ENCODE data around the gene LKAAEAR1.
A peak's percentile ranks its signal among the peaks of the same experiment; 100 is the strongest.

Gene LKAAEAR1

DNA sequence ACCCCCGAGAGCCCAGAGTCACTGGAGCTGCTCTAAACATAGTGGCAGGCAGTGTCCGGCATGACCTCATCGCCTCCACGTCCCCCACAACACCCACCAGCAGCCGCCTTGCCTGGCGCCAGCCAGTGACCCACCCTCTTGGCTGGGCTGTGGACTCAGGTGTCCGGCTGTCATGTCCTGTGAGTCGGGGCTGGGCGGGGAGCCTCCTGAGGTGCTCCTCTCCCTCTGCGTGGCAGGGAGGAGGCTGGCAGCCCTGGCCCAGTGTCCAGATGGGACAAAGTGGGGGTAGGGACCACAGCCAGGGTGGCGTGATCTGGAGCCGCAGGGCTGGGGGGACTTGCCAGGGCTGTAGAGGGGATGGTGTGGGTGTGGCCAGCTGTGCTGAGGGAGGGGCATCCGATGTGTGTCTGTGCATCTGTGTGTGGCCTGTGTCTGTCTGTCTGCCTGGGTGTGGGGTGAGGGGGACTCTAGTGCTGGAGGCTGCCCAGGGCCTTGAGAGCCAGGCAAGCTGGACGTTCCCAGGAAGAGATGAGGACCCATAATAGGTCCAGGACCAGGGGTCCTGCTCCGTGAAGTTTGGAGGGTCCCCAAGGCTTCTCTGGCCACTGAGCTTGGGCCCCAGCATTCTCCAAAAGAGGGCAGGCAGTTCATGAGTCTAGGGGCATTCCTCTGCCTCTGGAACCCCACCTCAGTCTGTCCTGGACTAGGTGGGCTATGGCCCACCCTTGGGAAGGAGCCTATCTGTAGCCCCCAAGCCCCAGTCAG, 32.5 kb downstream of the LKAAEAR1 start:
- no peak overlapping the region for H3K4me3 ChIP-seq (ENCODE audit: low read depth, low read length)
- peaks cover 18% of the 10 kb centered on the region for H3K4me1 ChIP-seq (ENCODE audit: control insufficient read depth, insufficient read depth, low read length)
- no peak overlapping the region for H3K27ac ChIP-seq (ENCODE audit: low read depth, low read length)
- no peaks in the 10 kb centered on the region for H3K9me3 ChIP-seq (ENCODE audit: control insufficient read depth, insufficient read depth, low read length)
- no peak overlapping the region for H3K9ac ChIP-seq (ENCODE audit: low read depth, low read length)
- H3K27me3 ChIP-seq (ENCODE audit: control insufficient read depth, insufficient read depth, low read length), result peaks cover 54% of the 10 kb centered on the region
- no peaks in the 10 kb centered on the region for H3K36me3 ChIP-seq (ENCODE audit: control insufficient read depth, insufficient read depth, low read length)

DNA sequence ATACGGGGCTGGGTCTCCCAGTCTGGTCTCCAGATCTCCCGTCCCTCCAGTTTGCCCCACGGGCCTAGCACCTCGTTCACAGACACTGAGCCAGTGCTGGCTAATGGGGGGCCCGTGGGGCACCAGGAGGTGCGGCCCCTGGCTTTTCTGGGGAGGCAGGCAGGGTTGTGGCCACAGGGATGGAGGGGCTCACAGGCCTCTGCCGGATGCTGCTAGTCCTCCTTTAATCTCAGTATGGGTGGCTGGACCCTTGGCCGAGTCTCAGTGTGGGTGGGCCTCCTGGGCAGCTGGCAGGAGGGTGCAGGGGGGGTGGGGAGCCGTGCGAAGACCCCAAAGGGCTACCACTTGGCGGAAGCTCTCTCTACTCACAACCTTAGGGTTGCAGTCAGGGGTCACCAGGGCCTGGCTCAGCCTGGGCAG, 33.2 kb downstream of the LKAAEAR1 start:
- no peak overlapping the region for H3K4me3 ChIP-seq (ENCODE audit: low read depth, low read length)
- no peak overlapping the region for H3K27ac ChIP-seq (ENCODE audit: low read depth, low read length)
- peaks cover 16% of the 10 kb centered on the region for H3K4me1 ChIP-seq (ENCODE audit: control insufficient read depth, insufficient read depth, low read length)
- no peaks in the 10 kb centered on the region for H3K9me3 ChIP-seq (ENCODE audit: control insufficient read depth, insufficient read depth, low read length)
- no peak overlapping the region for H3K9ac ChIP-seq (ENCODE audit: low read depth, low read length)
- H3K27me3 ChIP-seq (ENCODE audit: control insufficient read depth, insufficient read depth, low read length), result peaks cover 58% of the 10 kb centered on the region
- H3K36me3 ChIP-seq (ENCODE audit: control insufficient read depth, insufficient read depth, low read length), result no peaks in the 10 kb centered on the region

DNA sequence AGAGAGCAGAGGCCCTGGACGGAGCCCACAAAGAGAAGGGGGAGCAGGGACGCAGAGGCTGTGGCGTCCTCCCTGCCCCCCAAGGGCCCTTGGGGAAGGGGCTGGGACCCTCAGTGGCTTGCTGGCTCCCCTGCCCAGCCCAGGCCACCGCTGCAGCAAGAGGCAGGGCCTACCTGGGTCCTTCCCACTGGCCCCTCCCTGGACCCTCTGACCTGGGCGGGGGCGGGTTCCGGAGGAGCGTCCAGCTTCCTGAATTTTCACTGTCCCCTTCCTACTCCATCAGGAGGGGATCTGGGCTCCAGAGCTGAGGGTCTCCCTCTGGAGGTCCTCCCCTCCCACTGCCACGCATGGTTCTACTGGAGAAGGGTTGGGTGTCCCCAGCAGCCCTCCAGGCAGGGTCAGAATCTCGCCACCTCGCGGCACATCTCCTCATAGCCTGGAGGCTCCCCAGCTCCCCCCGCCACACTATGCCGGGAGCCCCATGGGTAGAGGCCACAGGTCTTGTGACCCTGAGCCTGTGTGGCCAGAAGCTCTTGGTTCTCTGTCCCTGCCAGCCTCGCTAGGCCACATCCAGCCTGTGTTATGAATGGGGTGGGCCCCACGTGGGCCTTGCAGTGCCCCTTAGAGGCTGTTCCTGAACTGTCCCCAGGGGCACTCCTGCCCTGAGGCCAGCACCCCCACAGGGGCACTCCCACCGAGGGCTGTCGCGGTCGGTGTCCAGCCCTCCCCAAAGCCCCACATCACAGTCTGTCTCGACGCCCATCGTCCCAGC, 33.8 kb downstream of the LKAAEAR1 start:
- Histone ChIP-seq H3K27me3 (ENCODE audit: control insufficient read depth, insufficient read depth, low read length) (peaks cover 64% of the 10 kb centered on the region), H3K9me3 (ENCODE audit: control insufficient read depth, insufficient read depth, low read length) (no peaks in the 10 kb centered on the region), H3K4me3 (ENCODE audit: low read depth, low read length) (no peak overlapping the region; the same call in 1 of the 2 replicates), H3K27ac (ENCODE audit: low read depth, low read length) (no peak overlapping the region), H3K36me3 (ENCODE audit: control insufficient read depth, insufficient read depth, low read length) (no peaks in the 10 kb centered on the region), H3K4me1 (ENCODE audit: control insufficient read depth, insufficient read depth, low read length) (peaks cover 22% of the 10 kb centered on the region), H3K9ac (ENCODE audit: low read depth, low read length) (no peak overlapping the region)

DNA sequence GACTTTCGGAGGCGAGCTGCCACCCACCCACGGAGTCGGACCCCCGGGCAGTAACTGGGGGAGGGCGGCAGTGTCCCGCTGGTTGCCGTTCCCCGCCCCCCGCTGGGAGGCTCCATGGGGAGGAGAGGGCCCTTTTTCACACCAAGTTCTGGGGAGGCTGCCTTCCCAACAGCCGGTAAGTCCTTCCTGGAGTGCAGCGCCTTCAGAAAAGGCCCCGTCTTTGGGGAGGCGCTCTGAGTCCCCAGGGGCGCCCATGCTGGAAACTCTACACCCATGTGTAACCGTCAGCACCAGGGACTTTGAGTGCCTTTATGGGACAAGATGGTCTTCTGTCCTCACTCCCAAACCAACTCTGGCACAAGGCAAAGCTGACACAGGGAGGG, 34.3 kb downstream of the LKAAEAR1 start:
- no peaks in the 10 kb centered on the region for H3K36me3 ChIP-seq (ENCODE audit: control insufficient read depth, insufficient read depth, low read length)
- no peak overlapping the region; the same call in 1 of the 2 replicates for H3K4me3 ChIP-seq (ENCODE audit: low read depth, low read length)
- H3K9ac ChIP-seq (ENCODE audit: low read depth, low read length), result no peak overlapping the region
- peaks cover 70% of the 10 kb centered on the region for H3K27me3 ChIP-seq (ENCODE audit: control insufficient read depth, insufficient read depth, low read length)
- peaks cover 27% of the 10 kb centered on the region for H3K4me1 ChIP-seq (ENCODE audit: control insufficient read depth, insufficient read depth, low read length)
- H3K27ac ChIP-seq (ENCODE audit: low read depth, low read length), result no peak overlapping the region
- H3K9me3 ChIP-seq (ENCODE audit: control insufficient read depth, insufficient read depth, low read length), result no peaks in the 10 kb centered on the region

DNA sequence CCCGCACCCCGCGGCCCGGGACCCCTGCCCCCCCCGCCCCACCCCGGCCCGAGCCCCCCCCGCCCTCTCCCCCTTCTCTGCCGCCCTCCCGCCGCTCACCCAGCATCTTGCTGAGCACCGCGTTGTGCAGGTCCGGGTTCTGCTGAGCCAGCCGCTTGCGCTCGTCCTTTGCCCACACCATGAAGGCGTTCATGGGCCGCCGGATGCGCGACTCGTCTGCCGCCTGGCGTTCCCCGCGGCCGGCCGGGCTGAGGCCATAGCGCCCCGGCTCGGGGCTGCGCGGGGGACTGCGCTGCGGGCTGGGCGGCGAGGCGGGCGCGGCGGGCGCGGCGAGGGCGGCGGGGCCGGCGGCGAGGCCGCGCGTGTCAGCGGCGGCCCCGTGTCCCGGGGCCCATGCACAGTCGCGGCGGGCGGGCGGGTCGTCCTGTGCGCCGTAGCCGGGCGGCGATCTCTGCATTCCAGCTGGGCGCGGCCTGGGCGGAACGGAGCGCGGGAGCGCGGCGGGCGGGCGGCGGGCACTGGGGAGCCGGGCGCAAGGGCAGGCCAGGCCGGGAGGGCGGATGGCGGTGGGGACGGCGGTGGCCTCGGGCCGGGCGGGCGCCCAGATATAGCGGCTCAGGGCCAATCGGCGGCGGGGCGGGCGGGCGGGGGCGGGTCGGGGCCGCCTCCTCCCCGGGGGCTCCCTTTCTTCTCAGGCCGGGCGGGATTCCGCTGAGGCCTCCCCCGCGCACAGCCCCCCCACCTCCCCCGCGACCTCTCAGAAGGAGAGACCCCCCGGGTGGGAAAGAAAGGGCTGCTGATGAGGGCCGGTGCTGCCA, 34.9 kb downstream of the LKAAEAR1 start, which contains the start of gene SOX18:
TSS of gene SOX18 (minus strand) at position 580 of the 818 bp plus-strand sequence. CDS start at position 457, 123 bp downstream.
- Histone ChIP-seq H3K4me3 (ENCODE audit: low read depth, low read length) (peak within 1 kb of the TSS; percentile 50; the same call in 1 of the 2 replicates), H3K9ac (ENCODE audit: low read depth, low read length) (no peak within 1 kb of the TSS), H3K4me1 (ENCODE audit: control insufficient read depth, insufficient read depth, low read length) (peaks cover 23% of the 10 kb centered on the region), H3K9me3 (ENCODE audit: control insufficient read depth, insufficient read depth, low read length) (no peaks in the 10 kb centered on the region), H3K27me3 (ENCODE audit: control insufficient read depth, insufficient read depth, low read length) (peaks cover 76% of the 10 kb centered on the region), H3K27ac (ENCODE audit: low read depth, low read length) (no peak within 1 kb of the TSS), H3K36me3 (ENCODE audit: control insufficient read depth, insufficient read depth, low read length) (no peaks in the 10 kb centered on the region)

DNA sequence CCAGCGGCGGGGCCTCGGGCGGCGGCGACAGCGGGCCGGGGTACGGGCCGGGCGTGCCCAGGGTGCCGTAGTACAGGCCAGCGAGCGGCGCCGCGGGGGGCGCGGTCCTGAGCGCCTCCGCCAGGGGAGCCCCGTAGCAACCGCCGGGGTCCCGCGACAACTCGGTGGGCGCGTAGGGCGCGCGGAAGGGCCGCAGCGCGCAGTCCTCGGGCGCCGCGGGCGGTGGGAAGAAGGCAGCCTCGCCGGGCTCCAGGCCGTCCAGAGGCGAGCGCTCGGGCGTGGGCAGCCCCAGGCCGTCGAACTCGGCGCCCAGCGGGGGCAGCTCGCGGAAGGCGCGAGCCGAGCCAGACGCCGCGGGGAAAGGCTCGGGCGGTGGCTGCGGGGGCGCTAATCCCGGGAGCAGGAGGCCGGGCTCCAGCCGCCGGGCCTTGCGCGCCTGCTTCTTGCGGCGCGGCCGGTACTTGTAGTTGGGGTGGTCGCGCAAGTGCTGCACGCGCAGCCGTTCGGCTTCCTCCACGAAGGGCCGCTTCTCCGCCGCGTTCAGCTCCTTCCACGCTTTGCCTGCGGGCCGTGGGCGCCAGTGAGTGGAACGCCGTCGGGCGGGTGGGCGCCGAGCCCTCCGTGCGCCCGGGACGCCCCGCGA, 35.7 kb downstream of the LKAAEAR1 start:
- peaks cover 84% of the 10 kb centered on the region for H3K27me3 ChIP-seq (ENCODE audit: control insufficient read depth, insufficient read depth, low read length)

DNA sequence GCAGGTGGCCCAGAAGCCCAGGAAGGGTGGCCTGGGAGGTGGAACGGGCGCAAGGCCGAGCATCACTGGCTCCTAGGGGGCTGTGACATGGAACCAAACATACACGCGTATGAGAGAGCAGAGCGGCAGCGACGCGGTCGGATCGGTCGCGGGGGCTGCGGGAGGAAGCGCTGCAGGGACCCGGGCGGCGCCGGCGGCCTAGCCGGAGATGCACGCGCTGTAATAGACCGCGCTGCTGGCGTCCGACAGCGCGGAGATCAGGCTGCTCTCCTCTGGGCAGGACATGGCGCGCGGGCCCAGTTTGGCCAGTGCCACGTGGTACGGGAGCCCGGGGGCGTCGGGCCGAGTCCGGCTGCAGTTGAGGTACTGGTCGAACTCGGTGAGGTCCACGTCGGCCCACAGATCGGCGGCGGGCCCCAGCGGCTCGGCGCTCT, 36.2 kb downstream of the LKAAEAR1 start:
- peaks cover 86% of the 10 kb centered on the region for H3K27me3 ChIP-seq (ENCODE audit: control insufficient read depth, insufficient read depth, low read length)
- no peaks in the 10 kb centered on the region for H3K36me3 ChIP-seq (ENCODE audit: control insufficient read depth, insufficient read depth, low read length)
- peaks cover 14% of the 10 kb centered on the region; the same call in 1 of the 2 replicates for H3K4me1 ChIP-seq (ENCODE audit: control insufficient read depth, insufficient read depth, low read length)
- no peak overlapping the region for H3K27ac ChIP-seq (ENCODE audit: low read depth, low read length)
- H3K9me3 ChIP-seq (ENCODE audit: control insufficient read depth, insufficient read depth, low read length), result no peaks in the 10 kb centered on the region
- peak overlapping the region; percentile 50; the same call in 1 of the 2 replicates for H3K4me3 ChIP-seq (ENCODE audit: low read depth, low read length)
- H3K9ac ChIP-seq (ENCODE audit: low read depth, low read length), result no peak overlapping the region

More for the DNA sequence above, 35.7 kb downstream of the LKAAEAR1 start:
- H3K4me1 ChIP-seq (ENCODE audit: control insufficient read depth, insufficient read depth, low read length), result peaks cover 16% of the 10 kb centered on the region; the same call in 1 of the 2 replicates
- H3K4me3 ChIP-seq (ENCODE audit: low read depth, low read length), result peak overlapping the region; percentile 50; the same call in 1 of the 2 replicates
- H3K27ac ChIP-seq (ENCODE audit: low read depth, low read length), result no peak overlapping the region
- H3K36me3 ChIP-seq (ENCODE audit: control insufficient read depth, insufficient read depth, low read length), result no peaks in the 10 kb centered on the region
- no peak overlapping the region for H3K9ac ChIP-seq (ENCODE audit: low read depth, low read length)
- no peaks in the 10 kb centered on the region for H3K9me3 ChIP-seq (ENCODE audit: control insufficient read depth, insufficient read depth, low read length)

DNA sequence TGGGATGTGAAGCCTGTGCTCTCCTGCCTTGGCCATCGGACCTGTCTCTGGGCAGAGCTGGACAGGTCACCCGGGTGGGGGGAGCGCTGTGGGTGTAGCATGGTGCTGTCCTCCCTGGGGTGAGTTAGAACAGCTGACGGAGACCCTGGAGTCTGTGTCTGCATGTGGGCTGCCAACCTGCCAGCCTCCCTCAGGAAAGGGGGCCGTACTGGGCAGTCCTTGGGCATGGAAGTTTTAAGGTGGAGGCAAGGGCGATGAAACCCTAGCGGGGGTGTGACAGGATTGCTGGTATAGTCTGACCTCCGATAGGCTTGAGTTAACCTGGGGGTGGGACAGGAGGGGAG, 37.2 kb downstream of the LKAAEAR1 start:
- H3K27me3 ChIP-seq (ENCODE audit: control insufficient read depth, insufficient read depth, low read length), result peaks cover 87% of the 10 kb centered on the region
- H3K9me3 ChIP-seq (ENCODE audit: control insufficient read depth, insufficient read depth, low read length), result no peaks in the 10 kb centered on the region
- no peaks in the 10 kb centered on the region for H3K36me3 ChIP-seq (ENCODE audit: control insufficient read depth, insufficient read depth, low read length)
- H3K4me3 ChIP-seq (ENCODE audit: low read depth, low read length), result no peak overlapping the region
- peaks cover 17% of the 10 kb centered on the region; the same call in 1 of the 2 replicates for H3K4me1 ChIP-seq (ENCODE audit: control insufficient read depth, insufficient read depth, low read length)
- no peak overlapping the region for H3K27ac ChIP-seq (ENCODE audit: low read depth, low read length)
- H3K9ac ChIP-seq (ENCODE audit: low read depth, low read length), result no peak overlapping the region

DNA sequence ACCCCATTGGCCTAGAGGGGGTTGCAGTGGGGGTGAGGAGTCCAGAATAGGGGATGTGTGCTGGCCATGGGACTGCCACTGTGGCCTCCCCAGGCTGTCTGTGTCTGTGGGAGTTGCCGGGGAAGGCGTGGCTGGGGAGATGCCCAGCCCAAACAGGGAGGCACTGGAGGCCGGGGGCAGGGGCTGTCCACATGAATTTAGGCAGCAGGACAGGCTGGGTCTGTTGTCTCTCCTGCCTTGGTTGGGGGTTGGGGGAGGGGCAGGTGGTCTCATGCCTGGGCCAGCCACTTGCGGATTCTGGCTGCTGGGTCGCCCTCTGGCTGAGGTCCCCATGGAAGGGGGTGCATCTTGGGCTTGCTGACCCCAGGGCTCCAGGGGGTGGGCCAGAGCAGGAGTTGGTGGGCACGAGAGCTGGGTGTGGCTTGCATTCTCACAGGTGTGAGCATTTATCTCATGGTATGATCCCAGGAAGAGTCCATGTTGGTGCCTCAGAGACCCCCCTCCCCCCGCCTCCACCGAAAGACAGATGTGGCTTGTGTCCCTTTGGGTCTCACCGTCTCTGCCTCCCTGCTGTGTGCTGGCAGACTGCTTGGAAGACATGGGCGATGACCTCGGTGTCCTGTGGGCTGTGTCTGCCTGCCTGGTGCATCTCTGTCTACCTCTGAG, 38.7 kb downstream of the LKAAEAR1 start:
- H3K36me3 ChIP-seq (ENCODE audit: control insufficient read depth, insufficient read depth, low read length), result no peaks in the 10 kb centered on the region
- no peak overlapping the region for H3K9ac ChIP-seq (ENCODE audit: low read depth, low read length)
- no peak overlapping the region for H3K4me3 ChIP-seq (ENCODE audit: low read depth, low read length)
- peaks cover 20% of the 10 kb centered on the region; the same call in 1 of the 2 replicates for H3K4me1 ChIP-seq (ENCODE audit: control insufficient read depth, insufficient read depth, low read length)
- H3K27ac ChIP-seq (ENCODE audit: low read depth, low read length), result no peak overlapping the region
- H3K27me3 ChIP-seq (ENCODE audit: control insufficient read depth, insufficient read depth, low read length), result peaks cover 91% of the 10 kb centered on the region
- H3K9me3 ChIP-seq (ENCODE audit: control insufficient read depth, insufficient read depth, low read length), result no peaks in the 10 kb centered on the region
